GM23338 (cell line): Measurements from ENCODE around the gene TXNDC2. TPM values are rescaled to one million over a fixed set of nuclear protein-coding genes. Genes with fewer than 3 reads are reported as not detected.

Source experiments
- ATAC-seq: fragments of 200-7000 bp; cut with Tn5 transposase; 3 replicates; pipeline ENCODE4 v1.9.1; 2020
- DNase-seq: peaks from one replicate; pipeline ENCODE4 v3.0.0-alpha.2; 2015; ENCODE audit warnings: low spot score
- H2AFZ ChIP-seq: fragments of 200-600 bp; sonication (generic); 2 replicates; pipeline ENCODE4 v1.8.0; 2016; ENCODE audit warnings: antibody characterized with exemption, mild to moderate bottlenecking, moderate library complexity
- H3F3A ChIP-seq: fragments of 200-600 bp; sonication (generic); replicated peaks from 2 replicates; pipeline ENCODE4 v1.8.0; 2017; ENCODE audit warnings: antibody characterized with exemption, mixed run types, low read depth
- H3K27ac ChIP-seq: fragments of 200-600 bp; sonication (generic); 2 replicates; pipeline ENCODE4 v1.6.1; 2016; ENCODE audit warnings: low read depth
- H3K27me3 ChIP-seq: fragments of 200-600 bp; sonication (generic); 2 replicates; pipeline ENCODE4 v1.8.0; 2016; ENCODE audit warnings: mild to moderate bottlenecking, mixed run types, moderate library complexity; ENCODE audit not compliant: insufficient read depth
- H3K36me3 ChIP-seq: fragments of 200-600 bp; sonication (generic); 2 replicates; pipeline ENCODE4 v1.8.0; 2016; ENCODE audit warnings: mild to moderate bottlenecking; ENCODE audit not compliant: insufficient read depth
- H3K4me1 ChIP-seq: fragments of 200-600 bp; sonication (generic); 2 replicates; pipeline ENCODE4 v1.8.0; 2016; ENCODE audit warnings: mild to moderate bottlenecking, moderate library complexity; ENCODE audit not compliant: insufficient read depth
- H3K4me2 ChIP-seq: fragments of 200-600 bp; sonication (generic); 2 replicates; pipeline ENCODE4 v1.7.1; 2017; ENCODE audit warnings: mixed run types
- H3K4me3 ChIP-seq: fragments of 200-600 bp; sonication (generic); 2 replicates; pipeline ENCODE4 v1.6.1; 2016; ENCODE audit warnings: mixed run types
- H3K79me2 ChIP-seq: fragments of 200-600 bp; sonication (generic); replicated peaks from 2 replicates; pipeline ENCODE4 v1.8.0; 2017; ENCODE audit warnings: mild to moderate bottlenecking; ENCODE audit not compliant: insufficient read depth
- H3K9me2 ChIP-seq: fragments of 200-600 bp; sonication (generic); 2 replicates; pipeline ENCODE4 v1.8.0; 2017; ENCODE audit not compliant: insufficient read depth
- H4K20me1 ChIP-seq: fragments of 200-600 bp; sonication (generic); replicated peaks from 2 replicates; pipeline ENCODE4 v1.8.0; 2017; ENCODE audit warnings: mild to moderate bottlenecking; ENCODE audit not compliant: insufficient read depth
- H3K27ac Mint-ChIP-seq: 2 replicates; pipeline ENCODE4 v1.8.0; 2020; ENCODE audit warnings: inconsistent platforms, mild to moderate bottlenecking, moderate library complexity, mixed read lengths
- H3K27me3 Mint-ChIP-seq: 3 replicates; pipeline ENCODE4 v1.8.0; 2022; ENCODE audit warnings: low read depth, mild to moderate bottlenecking, moderate library complexity, mixed read lengths, inconsistent platforms; ENCODE audit not compliant: insufficient read depth, poor library complexity
- H3K36me3 Mint-ChIP-seq: 3 replicates; pipeline ENCODE4 v1.8.0; 2021; ENCODE audit warnings: low read depth, mild to moderate bottlenecking, inconsistent platforms, moderate library complexity, mixed read lengths
- H3K4me1 Mint-ChIP-seq: 3 replicates; pipeline ENCODE4 v1.8.0; 2020; ENCODE audit warnings: mild to moderate bottlenecking, inconsistent platforms, mixed read lengths
- H3K4me3 Mint-ChIP-seq: 3 replicates; pipeline ENCODE4 v1.8.0; 2021; ENCODE audit warnings: moderate library complexity, mild to moderate bottlenecking, inconsistent platforms, mixed read lengths
- H3K9me3 Mint-ChIP-seq: 3 replicates; pipeline ENCODE4 v1.8.0; 2020; ENCODE audit warnings: moderate library complexity, mild to moderate bottlenecking, inconsistent platforms, mixed read lengths
- JUNB ChIP-seq: IDR thresholded peaks from one replicate; pipeline ENCODE4 v1.6.1; 2016; ENCODE audit warnings: antibody characterized with exemption; ENCODE audit not compliant: unreplicated experiment
- ZNF331 ChIP-seq: fragments of 250-450 bp; sonication (Bioruptor Pico); IDR thresholded peaks from 2 replicates; pipeline ENCODE4 v1.5.0; 2020; ENCODE audit warnings: low read depth, mild to moderate bottlenecking, moderate library complexity
- polyA plus RNA-seq: library from polyadenylated mRNA; unstranded; fragments of >200 nt; fragmentation: Nextera tagmentation; extraction: Ambion mirVana; gene quantifications from 2 replicates; pipeline ENCODE4 v1.2.1, GENCODE V29; 2016
- total RNA-seq: library from RNA; depleted of rRNA; stranded (reverse); fragments of >200 nt; shearing (Covaris generic); gene quantifications from 2 replicates; pipeline ENCODE4 v1.2.3, GENCODE V29; 2014
- TF ChIP-seq, protein P1 (sequence below): IDR thresholded peaks from 2 replicates; pipeline ENCODE4 v1.6.1; 2016; ENCODE audit warnings: antibody characterized with exemption
- TF ChIP-seq, protein P2 (sequence below): fragments of 250-450 bp; sonication (Bioruptor Pico); IDR thresholded peaks from 2 replicates; pipeline ENCODE4 v1.5.0; 2020; ENCODE audit warnings: mild to moderate bottlenecking, moderate library complexity
- TF ChIP-seq, protein P3 (sequence below), 2 experiments: fragments of 200-600 bp in 1 of 2; sonication (generic) in 1 of 2; conservative IDR thresholded peaks; 2 replicates each; pipeline versions ENCODE4 v1.5.1 to v1.6.1; 2016 to 2017; ENCODE audit warnings: antibody characterized with exemption in 2 of 2, low read depth in 2 of 2, mild to moderate bottlenecking in 2 of 2, moderate library complexity in 1 of 2

TXNDC2 gene
- total and polyA plus RNA-seq, 2 experiments from 2014 or later = 0.16 TPM; not detected in 1

DNA sequence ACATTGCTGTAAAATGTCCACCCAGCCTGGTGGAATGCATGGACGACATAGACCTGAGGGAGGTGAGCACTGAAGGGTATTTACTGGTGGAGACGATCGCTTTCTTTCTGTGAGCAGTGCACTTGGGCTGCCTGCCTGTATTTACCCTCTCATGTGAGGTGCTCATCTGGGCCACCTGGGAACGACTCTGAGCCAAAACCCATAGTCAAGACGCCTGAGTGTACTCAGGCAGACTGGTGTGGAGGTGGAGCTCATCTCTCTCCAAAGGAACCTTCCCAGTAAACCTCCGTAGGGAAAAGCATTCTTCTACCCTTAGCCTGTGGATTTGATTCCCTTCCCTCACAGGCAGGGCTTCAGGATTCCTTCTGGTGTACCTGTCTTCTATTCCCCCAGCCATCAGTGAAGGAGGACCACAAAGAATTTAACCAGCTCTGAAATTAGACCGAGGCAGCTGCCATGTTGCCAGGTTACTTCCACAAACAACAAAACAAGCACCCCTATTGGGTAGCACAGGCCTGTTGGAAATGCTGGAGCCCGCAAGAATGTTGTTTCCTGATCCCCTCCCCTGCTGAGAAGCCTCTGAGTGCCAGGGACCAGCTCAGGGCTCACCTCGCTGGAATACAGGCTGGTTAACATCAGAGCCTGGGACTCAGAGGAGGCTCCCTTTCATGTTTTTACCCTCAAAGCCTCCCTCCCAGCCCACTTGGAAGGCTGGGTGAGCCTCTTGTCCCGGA is 47.5 kb upstream of the TXNDC2 start:
- Histone ChIP-seq H3K36me3 (no peaks in the 10 kb centered on the region), H4K20me1 (no peaks in the 10 kb centered on the region), H2AFZ (no peak overlapping the region), H3K4me1 (peaks cover 26% of the 10 kb centered on the region), H3K27ac (peak overlapping the region; percentile 64; the same call in 1 of the 2 replicates), H3K27me3 (no peaks in the 10 kb centered on the region), H3K4me3 (no peak overlapping the region), H3F3A (no peaks in the 10 kb centered on the region), H3K4me2 (no peak overlapping the region), H3K79me2 (no peaks in the 10 kb centered on the region), H3K9me2 (no peaks in the 10 kb centered on the region; the same call in 1 of the 2 replicates)
- TF ChIP-seq, protein P1, sequence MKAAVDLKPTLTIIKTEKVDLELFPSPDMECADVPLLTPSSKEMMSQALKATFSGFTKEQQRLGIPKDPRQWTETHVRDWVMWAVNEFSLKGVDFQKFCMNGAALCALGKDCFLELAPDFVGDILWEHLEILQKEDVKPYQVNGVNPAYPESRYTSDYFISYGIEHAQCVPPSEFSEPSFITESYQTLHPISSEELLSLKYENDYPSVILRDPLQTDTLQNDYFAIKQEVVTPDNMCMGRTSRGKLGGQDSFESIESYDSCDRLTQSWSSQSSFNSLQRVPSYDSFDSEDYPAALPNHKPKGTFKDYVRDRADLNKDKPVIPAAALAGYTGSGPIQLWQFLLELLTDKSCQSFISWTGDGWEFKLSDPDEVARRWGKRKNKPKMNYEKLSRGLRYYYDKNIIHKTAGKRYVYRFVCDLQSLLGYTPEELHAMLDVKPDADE = no peak
- TF ChIP-seq, protein P2, sequence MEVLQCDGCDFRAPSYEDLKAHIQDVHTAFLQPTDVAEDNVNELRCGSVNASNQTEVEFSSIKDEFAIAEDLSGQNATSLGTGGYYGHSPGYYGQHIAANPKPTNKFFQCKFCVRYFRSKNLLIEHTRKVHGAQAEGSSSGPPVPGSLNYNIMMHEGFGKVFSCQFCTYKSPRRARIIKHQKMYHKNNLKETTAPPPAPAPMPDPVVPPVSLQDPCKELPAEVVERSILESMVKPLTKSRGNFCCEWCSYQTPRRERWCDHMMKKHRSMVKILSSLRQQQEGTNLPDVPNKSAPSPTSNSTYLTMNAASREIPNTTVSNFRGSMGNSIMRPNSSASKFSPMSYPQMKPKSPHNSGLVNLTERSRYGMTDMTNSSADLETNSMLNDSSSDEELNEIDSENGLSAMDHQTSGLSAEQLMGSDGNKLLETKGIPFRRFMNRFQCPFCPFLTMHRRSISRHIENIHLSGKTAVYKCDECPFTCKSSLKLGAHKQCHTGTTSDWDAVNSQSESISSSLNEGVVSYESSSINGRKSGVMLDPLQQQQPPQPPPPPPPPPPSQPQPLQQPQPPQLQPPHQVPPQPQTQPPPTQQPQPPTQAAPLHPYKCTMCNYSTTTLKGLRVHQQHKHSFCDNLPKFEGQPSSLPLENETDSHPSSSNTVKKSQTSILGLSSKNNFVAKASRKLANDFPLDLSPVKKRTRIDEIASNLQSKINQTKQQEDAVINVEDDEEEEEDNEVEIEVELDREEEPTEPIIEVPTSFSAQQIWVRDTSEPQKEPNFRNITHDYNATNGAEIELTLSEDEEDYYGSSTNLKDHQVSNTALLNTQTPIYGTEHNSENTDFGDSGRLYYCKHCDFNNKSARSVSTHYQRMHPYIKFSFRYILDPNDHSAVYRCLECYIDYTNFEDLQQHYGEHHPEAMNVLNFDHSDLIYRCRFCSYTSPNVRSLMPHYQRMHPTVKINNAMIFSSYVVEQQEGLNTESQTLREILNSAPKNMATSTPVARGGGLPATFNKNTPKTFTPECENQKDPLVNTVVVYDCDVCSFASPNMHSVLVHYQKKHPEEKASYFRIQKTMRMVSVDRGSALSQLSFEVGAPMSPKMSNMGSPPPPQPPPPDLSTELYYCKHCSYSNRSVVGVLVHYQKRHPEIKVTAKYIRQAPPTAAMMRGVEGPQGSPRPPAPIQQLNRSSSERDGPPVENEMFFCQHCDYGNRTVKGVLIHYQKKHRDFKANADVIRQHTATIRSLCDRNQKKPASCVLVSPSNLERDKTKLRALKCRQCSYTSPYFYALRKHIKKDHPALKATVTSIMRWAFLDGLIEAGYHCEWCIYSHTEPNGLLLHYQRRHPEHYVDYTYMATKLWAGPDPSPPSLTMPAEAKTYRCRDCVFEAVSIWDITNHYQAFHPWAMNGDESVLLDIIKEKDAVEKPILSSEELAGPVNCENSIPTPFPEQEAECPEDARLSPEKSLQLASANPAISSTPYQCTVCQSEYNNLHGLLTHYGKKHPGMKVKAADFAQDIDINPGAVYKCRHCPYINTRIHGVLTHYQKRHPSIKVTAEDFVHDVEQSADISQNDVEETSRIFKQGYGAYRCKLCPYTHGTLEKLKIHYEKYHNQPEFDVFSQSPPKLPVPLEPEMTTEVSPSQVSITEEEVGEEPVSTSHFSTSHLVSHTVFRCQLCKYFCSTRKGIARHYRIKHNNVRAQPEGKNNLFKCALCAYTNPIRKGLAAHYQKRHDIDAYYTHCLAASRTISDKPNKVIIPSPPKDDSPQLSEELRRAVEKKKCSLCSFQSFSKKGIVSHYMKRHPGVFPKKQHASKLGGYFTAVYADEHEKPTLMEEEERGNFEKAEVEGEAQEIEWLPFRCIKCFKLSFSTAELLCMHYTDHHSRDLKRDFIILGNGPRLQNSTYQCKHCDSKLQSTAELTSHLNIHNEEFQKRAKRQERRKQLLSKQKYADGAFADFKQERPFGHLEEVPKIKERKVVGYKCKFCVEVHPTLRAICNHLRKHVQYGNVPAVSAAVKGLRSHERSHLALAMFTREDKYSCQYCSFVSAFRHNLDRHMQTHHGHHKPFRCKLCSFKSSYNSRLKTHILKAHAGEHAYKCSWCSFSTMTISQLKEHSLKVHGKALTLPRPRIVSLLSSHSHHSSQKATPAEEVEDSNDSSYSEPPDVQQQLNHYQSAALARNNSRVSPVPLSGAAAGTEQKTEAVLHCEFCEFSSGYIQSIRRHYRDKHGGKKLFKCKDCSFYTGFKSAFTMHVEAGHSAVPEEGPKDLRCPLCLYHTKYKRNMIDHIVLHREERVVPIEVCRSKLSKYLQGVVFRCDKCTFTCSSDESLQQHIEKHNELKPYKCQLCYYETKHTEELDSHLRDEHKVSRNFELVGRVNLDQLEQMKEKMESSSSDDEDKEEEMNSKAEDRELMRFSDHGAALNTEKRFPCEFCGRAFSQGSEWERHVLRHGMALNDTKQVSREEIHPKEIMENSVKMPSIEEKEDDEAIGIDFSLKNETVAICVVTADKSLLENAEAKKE (CRISPR knock-in tag) = 0 out of 2 replicates have a peak, but pooled peaks have one; percentile 5
- Mint-ChIP-seq H3K36me3 (no peaks in the 10 kb centered on the region; the same call in 2 of the 3 replicates), H3K4me1 (peaks cover 50% of the 10 kb centered on the region), H3K27ac (peak overlapping the region; percentile 53; the same call in 1 of the 2 replicates), H3K4me3 (no peak overlapping the region), H3K9me3 (no peaks in the 10 kb centered on the region), H3K27me3 (peaks cover 8% of the 10 kb centered on the region)
- ATAC-seq (peak; percentile 80), DNase-seq (peak; percentile 91)

DNA sequence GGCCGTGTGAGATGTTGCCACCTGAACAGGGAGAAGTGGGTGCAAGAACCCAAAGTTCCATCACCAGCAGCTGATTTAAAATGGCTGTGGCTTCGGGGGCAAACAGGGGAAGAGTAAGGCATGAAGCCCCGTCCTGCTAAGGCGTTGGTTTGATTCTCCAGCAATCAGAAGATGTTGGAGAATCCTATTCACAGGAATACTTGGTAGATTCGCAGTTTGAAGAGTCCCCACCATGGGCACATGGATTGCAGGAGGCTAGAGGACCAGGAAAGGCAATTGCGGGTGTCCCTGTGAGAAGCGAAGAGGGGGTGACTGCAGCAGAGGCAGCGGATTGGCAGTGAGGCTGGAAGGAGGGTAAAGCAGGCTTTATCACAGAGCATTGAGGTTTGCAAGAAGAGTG is 46.6 kb upstream of the TXNDC2 start:
- H3K36me3 ChIP-seq = no peaks in the 10 kb centered on the region
- Mint-ChIP-seq H3K4me1 (peaks cover 52% of the 10 kb centered on the region), H3K27me3 (peaks cover 10% of the 10 kb centered on the region), H3K36me3 (no peaks in the 10 kb centered on the region; the same call in 2 of the 3 replicates), H3K9me3 (no peaks in the 10 kb centered on the region), H3K4me3 (no peak overlapping the region), H3K27ac (no peak overlapping the region)
- no peaks in the 10 kb centered on the region for H4K20me1 ChIP-seq
- peak overlapping the region; percentile 13; the same call in 1 of the 2 replicates for H3K27ac ChIP-seq
- no peaks in the 10 kb centered on the region; the same call in 1 of the 2 replicates for H3K9me2 ChIP-seq
- no peak overlapping the region for H3K4me3 ChIP-seq
- H3F3A ChIP-seq = 0 out of 2 replicates have a peak, but pooled peaks cover 3% of the 10 kb centered on the region
- no peaks in the 10 kb centered on the region for H3K79me2 ChIP-seq
- no peaks in the 10 kb centered on the region for H3K27me3 ChIP-seq
- no peak for DNase-seq
- H3K4me2 ChIP-seq = 0 out of 2 replicates have a peak overlapping the region, but pooled peaks have one; percentile 22
- ATAC-seq = no peak
- peaks cover 27% of the 10 kb centered on the region for H3K4me1 ChIP-seq
- H2AFZ ChIP-seq = no peak overlapping the region
- TF ChIP-seq ZNF331 (no peak), JUNB (no peak)
- TF ChIP-seq, protein P1 = no peak
- TF ChIP-seq, protein P3, sequence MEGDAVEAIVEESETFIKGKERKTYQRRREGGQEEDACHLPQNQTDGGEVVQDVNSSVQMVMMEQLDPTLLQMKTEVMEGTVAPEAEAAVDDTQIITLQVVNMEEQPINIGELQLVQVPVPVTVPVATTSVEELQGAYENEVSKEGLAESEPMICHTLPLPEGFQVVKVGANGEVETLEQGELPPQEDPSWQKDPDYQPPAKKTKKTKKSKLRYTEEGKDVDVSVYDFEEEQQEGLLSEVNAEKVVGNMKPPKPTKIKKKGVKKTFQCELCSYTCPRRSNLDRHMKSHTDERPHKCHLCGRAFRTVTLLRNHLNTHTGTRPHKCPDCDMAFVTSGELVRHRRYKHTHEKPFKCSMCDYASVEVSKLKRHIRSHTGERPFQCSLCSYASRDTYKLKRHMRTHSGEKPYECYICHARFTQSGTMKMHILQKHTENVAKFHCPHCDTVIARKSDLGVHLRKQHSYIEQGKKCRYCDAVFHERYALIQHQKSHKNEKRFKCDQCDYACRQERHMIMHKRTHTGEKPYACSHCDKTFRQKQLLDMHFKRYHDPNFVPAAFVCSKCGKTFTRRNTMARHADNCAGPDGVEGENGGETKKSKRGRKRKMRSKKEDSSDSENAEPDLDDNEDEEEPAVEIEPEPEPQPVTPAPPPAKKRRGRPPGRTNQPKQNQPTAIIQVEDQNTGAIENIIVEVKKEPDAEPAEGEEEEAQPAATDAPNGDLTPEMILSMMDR (conservative IDR thresholded peaks at IDR 0.05; ENCODE audit: low read depth in 2 of 2) = no peak
